CD4-positive, alpha-beta T cell treated with Interleukin-4 for 4 hours (primary cell): ENCODE results near the gene PRR7.
"Not testable (repeated sequence)": the region's sequence is repeated elsewhere in the genome, so short reads cannot be mapped to it uniquely, and the experiment has no call there.

Experiments used
- DNase-seq: peaks from one replicate; pipeline ENCODE4 v3.0.0-alpha.2; 2020

Gene PRR7

DNA sequence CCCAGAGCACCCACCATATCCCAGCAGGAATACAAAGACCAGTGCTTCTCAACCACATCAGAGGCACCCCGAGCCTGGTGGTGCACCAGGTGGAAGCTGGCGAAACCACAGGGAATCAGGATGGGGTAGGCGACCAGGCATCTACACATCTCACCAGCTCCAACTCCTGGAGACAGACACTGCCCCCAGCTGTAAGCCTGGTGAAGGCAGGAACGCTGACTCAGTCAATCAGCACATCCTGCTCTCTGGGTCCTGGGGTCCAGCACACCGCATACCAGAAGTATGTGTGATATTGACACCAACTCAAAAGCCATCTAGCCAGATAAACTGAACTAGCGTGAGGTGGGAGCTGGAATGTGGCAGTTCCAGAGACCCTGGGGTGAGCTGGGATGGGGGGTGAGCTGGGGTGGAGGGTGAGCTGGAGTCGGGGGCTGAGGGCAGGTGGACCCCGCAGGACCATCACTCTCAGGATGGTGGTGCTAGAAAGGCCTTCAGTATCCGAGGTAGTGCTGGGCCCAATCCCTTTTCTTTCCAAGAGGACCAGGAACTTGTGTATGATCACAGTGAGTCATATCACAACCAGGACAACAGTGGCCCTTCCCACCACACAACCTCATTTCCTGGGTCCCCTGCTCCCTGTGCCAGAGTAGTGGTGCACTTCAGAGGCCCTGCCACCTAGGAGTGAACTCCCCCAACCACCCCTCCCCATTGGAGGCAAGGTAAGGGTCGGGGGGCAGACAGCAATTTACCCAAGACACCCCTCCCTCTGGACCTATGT is 24.3 kb downstream of the PRR7 start:
- no peak for DNase-seq

DNA sequence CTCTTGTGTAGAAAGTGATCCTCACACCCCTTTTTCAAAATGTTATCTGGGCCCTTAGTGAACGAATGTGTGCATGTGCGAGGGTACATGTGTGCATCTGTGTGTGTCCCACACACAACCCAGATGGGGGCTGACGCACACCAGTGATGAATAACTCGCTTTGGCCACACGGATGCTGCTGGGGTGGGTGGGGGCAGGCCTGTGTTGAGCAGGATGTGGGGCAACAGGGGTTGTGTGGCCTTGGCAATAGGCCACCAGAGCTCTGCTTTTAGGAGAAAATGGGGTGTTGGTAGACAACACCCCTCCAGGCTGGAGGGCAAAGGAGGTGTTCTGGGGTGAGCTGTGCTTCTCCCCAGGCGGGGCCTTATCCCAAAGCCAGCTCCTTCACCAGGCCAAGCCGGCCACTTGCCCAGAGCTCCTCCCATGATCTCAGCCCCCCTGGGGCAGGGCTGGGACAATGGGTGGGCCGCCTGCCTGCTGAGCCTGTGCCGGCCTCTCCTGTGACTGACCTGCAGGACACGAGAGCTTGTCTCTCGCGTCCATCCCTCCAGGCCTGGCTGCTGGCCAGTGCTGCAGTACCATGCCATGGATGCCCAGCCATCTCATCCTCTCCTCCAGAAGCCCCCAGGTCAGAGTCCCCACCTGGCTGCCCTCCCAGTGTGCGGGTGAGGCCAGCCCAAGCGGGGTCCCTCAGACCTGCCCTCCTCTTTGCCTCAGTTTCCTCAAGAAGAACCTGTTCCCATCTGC is 25.2 kb downstream of the PRR7 start:
- DNase-seq, result peak; percentile 42

DNA sequence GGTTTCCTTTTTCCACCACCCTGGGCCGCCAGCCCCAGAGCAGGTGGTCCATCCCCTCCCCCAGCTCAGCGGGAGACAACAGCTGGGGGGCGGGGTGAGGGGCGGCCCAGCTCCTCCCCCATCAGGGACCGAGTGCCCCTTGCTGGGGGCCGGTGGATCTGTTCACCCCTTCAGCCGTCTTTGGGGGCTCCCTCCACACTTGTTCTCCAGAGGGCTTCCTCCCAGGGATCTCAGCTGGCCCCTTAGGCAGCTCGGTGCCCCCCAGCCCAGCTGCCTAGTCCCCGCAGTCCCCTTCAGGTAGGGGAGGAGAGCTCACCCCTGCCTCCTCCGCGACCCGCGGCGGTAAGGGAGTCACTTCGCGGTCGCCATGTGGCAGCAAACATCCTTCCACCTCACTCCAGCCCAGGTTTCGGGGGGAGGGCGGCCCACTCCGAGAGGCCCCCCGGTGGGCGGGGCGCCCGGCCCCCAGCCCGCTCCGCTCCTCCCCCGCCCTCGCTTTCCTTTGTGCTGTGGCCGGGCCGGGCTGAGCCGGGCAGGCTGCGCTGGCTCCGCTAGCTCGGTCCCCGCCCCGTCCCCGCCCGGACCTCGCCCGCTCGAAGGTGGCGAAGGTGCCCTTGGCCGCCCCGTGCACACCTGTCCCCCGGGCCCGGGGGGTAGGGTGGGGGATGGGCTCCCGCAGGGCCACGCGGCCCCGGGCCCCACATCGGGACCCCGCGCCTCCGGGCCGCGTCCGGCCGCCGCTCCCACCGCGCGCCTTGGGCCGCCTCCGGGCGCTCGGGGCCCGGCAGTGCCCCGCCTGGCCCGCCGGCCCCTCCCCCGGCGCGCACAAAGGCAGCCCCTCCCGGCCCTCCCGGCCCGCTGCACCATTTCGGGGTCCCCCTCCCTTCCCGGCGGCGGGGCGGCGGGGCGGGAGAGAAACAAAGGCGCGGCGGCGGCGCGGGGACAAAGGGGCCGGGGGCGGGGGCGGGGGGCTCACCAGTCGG is 26.1 kb downstream of the PRR7 start:
- peak; percentile 40 for DNase-seq

DNA sequence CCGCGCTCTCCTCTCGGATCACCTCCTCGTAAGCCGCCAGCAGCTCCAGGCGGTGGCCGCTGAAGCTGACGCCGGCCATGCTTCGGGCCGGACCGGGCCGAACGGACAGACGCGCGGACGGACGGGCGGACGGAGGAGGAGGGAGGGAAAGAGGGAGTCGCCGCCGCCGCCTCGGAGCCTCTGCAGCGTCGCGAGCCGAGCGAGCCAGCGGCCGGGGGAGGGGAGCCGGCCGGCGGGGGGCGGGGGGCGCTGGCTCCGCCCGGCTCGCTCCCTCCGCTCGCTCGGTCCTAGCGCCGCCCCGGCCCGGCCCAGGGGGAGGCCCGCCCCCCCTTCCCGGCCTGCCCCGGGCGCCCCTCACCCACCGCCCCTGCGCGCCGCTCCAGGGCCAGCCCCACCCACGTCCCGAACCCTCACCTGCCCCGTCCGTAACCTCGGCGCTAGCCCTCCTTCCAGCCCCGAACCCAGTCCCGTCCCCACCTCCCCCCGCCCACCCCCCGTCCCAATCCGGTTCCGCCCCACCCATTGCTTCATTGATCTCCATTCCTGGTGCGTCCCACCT is 26.9 kb downstream of the PRR7 start, which contains the start of gene DBN1:
TSS of gene DBN1 (minus strand) at position 192 of the 559 bp plus-strand sequence. CDS start at position 79, 113 bp downstream.
- DNase-seq, result no peak

DNA sequence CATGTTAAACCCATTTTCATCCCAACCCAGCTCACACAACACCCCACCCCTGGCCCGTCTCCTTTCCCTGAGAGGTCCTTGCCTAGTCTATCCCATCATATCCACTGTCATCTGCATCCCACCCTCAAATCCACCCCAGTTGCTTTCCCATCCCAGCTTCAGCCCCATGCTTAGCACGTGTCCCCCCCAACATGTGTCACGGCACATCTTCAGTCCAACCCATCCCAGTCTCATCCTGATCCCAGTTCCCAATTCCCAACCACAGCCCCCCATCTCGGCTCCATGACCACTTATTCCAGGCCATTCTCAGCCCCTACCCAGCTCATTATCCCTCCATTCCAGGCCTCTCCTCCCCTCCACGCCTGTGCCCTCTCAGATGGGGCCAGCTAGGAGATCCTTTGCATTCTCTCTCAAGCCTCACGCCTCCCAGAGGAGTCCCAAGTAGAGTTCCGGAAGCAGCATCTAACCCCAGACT is 27.4 kb downstream of the PRR7 start:
- no peak for DNase-seq

DNA sequence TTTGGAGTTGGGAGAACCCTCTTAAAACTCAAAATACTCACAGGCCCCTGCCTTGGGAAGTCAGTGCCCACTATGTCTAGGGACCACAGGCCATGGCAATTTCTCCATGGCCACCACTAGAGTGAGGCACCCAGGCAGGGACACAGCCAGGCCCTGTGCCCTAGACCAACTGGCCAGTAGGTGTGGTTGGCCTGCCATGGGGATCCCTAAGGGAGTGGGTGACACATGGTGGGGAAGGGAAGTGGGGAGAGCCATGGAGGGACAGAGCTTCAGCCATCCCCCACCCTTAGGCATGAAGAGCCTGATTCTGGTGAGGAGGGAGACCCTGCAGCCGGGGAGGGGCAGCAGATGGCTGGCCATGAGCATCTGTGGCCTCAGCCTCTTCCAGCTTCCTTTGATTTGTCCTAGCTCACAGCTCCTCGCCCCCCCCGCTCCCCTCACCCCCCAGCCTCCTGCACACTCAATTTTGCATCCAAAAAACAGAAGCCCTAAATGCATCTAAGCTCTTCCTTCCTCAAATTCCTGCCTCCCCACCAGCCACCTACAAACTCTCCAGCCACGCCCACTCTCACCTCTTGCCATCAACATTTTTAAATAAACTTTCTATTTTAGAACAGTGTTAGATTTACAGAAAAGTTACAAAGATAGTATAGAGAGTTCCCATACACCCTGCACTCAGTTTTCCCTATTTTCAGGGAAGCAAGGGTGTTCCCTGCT is 28.4 kb downstream of the PRR7 start:
- DNase-seq, result no peak

DNA sequence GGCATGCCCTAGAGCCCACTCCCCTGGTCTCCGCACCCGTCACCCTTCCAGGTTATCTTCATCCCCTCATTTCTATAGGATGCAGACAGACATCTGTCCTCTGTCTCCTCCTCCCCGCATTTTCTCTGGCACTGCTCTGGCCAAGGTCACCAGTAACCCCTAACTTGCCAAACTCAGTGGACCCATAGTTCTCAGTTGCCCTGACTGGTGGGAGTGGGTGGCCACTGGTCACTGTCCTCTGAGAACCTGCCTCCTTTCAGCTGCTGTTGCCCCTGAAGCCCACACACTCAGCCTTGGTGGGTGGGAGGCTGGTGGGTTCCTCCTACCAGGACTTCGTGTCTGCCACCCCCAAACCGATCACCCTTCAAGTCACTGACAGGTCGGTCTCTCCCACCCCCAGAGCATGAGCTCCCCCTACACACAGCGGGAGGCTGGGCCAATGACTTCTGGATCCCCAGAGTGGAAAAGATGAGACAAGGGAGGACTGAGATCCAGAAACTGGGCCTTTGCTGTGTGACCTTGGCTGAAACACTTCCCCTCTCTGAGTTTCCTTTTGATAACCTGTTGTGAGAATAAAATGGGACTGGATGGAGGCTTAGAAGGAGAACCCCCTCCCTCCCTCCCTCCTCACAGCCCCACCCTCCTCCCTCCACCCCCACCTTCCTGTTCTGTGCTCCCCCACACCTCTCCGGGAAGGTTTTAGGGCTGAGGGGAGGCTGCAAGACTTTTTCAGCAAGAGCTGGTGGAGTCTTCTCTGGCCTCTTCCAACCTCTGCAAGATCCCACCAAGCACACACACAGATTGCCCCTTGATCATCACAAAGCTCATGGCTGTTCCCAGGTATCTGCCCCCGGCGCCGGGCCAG is 29.2 kb downstream of the PRR7 start:
- DNase-seq, result no peak

DNA sequence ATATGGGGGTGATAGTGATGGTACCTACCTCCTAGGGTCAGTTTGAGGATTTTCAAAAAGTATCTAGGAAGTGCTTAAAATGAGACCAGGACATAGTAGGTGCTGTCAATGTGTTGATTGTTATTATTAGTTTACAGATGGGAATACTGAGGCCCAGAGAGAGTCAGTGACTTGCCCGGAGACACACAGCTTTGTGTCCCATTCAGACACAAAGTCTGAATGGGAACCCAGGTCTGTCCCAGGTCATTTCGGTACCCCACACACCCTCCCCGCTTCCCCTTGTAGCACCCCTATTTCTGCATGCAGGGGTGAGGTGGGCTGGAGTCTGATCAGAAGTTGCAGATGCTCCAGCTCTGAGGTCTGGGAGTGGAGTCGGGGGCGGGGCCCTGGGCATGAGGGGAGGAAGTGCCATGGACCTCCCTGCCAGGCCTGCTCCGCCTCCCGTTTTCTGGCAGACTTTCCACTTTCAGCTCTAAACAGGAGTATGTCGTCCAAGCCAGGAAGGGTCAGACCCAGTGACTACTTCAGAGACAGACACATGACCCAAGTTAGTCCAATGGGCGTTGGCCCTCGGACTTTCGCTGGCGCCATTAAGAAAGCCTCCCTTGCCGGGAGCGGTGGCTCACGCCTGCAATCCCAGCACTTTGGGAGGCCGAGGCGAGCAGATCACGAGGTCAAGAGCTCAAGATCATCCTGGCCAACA is 30.1 kb downstream of the PRR7 start:
- no peak for DNase-seq

DNA sequence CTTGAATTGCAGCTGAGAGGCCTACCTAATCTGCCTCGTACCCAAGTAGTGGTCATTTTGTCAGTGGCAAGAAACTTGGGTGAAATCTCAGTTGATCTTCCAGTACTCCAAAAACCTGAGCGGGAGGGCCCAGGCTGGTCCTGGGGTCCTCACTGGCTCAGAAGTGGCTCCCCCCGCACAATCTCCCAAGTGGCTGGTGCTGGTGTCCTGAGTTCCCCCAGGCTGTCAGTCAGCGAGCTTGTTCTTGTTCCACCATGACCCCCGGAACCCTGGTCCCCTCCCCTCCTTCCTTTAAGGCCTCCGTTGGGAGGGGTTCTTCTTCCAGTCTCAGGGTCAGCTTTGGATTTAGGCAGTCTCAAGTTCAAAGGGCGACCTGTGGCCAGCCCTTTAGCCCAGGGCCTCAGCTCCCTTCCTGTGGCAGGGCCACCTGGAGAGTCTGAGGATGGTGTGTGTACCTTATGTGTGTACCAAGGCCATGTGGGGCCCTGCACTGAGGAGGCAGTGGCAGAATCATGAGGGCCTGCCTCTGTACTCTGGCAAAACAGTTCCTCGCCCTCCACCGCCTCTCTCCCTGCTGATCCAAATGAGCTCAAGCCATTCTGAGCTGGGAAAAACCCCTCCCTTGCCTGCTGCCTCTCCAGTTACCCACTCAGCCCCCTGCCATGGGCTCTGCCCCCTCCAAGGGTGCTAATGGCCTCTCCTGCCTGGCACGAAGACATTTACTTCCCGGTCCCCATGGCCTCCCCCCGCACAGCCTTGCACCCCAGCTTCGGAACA is 31.3 kb downstream of the PRR7 start:
- no peak for DNase-seq

DNA sequence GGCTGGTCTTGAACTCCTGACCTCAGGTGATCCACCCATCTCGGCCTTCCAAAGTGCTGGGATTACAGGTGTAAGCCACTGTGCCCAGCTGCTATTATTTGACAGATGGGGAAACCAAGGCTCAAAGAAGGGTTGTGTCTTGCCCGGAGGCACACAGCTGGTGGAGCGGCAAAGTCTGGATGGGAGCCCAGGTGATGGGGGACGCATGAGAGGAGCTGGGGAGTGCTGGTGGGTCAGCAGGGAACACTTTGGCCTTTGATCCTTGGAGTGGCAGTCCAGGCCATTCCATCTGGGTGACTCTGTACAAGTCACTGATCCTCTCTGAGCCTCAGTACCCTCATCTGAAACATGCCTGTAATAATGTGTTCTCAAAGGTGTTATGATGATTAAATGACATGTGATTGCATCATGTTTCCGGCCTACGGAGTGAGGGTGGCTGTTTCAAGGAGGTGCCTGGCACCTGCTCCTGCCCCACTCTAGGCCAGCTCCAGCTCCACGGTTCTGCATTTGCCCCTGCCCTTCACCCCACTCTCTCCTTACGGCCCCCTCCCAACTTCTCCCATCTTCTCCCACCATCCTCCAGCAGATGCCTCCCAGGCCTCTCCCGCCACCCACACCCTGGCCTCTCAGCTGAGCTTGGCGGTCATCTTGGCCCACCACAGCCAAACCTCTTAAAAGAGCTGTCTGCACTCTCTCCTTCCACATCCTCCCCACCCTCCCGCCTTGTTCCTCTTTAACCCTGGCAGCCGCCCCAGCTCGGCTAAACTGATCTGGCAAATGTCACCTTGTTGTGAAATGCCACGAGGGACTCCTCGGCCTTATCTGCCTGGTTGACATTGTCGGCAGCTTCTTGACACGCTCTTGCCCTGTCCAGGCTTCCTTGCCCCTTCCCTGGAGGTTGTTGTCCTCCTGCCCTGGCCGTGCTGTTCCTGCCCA is 32.4 kb downstream of the PRR7 start:
- peak; percentile 21 for DNase-seq

DNA sequence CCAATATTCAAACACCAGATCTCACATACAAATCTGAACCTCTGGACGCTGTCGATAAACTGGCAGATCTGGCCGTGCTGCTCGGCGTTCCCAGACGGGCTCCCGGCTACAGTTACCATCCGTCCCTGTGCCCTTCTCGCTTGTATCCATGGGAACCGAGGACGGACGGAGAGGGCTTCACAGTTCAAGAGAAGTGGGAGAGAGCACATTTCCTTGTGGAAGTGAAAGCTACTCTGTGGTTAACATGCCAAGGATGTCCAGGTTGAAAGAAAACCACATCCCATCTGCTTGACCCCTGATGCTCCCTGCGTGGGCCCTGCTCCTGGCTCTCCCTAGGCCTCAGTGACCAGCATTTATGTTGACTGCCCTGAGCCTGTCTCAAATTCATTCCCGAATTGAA is 33.2 kb downstream of the PRR7 start:
- no peak for DNase-seq

DNA sequence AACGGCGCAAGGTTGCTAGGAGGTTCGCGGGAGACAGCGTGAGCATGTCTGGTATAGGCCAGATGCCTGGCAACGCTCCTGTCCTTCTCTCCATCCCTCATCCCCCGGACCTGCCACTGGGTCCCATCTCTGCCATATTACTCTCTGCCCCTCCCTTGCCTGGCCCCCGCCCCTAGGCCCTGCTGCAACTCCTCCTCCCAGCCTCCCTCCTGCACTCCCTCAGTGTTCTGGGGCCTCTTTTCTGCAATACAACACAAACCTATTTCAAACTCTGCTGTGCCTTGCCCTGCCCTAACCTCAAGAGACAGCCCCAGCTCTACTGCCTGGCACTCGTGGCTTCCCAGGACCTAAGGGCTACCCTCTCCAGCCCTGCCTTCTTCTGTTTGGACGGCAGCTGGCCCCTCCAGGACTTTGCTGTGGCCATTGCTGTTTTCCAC is 35.8 kb downstream of the PRR7 start:
- no peak for DNase-seq

DNA sequence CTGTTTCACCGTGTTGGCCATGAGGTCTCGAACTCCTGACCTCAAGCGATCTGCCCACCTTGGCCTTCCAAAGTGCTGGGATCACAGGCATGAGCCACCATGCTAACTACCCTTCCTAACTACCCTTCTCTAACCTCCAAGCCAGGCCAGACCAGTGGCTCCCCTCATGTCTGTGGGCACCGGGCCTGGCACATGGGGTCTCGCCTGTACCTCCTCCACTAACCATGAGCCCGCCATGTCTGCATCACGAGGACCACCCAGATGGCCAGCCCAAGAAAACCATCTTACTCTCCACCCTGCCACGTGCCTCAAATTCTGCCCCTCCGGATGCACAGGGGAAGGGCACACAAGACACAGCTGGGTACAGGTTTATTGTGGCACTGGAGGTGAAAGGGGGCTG is 36.4 kb downstream of the PRR7 start:
- no peak for DNase-seq

DNA sequence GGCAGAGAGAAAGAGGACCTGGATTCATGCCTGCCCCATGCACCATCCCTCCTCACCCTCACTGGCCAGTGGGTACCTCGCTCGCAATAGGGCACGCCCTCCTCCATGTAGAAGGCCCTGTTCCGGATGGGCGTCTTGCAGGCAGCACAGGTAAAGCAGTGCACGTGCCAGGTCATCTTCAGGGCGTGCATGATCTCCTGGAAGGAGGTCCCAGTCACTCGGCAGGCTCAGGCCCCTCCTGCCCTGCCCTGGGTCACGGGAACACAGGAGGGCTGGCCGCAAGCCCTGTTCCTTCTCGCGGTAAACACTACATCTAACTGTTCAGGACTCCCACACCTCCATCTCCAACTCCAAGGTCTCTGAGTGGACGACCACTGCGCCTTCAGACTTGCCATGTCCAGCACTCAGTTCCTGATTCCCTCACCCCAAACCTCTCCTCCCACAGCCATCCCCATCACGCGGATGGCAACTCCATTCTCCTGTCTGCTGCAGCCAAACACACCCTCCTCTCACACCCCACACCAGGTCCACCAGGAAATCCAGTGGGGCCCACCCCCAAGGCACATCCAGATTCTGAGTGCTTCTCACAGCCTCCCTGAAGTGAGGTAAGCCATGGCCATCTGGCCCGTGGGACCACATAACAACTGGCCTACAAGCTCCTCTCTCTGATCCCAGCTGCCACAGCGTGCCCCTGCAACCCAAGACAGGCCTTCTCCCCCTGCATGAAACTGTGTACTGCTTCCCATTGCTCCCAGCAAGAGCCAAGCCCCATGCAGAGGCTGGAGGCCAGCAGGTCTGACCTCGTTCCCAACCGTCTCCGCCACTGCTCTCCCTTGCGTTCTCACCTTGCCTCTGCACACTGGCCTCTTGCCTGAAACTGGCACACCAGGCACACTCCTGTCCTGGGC is 37.6 kb downstream of the PRR7 start:
- DNase-seq, result no peak

DNA sequence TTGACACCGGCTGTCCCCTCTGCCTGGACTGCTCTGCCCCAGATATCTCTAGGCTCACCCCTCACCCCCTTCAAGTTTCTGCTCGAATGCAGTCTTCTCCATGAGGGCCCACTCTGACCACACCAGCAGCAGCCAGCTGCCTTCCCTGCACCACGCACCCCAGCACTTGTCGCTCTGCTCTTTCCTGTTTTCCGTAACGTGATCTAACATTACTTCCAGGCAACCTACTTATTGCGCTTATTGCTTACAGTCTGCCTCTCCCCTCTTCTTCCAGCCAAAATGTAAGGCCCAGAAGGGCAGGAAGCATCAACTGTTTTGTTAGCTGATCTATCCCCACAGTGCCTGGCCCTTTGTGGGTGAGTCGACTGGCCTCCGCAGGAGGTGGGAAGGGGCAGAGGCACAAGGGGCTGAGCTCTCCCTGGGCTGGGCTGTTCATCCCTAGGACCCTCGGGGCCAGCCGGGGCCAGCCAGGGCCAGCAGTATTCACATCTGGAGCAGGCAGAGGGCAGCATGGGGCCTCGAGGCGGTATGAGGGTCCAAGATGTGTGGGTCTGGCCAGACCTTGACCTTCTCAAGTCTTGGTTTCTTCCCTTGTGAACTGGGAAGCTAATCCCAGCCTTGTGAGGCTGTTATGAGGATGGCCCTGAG is 38.4 kb downstream of the PRR7 start:
- DNase-seq, result no peak

DNA sequence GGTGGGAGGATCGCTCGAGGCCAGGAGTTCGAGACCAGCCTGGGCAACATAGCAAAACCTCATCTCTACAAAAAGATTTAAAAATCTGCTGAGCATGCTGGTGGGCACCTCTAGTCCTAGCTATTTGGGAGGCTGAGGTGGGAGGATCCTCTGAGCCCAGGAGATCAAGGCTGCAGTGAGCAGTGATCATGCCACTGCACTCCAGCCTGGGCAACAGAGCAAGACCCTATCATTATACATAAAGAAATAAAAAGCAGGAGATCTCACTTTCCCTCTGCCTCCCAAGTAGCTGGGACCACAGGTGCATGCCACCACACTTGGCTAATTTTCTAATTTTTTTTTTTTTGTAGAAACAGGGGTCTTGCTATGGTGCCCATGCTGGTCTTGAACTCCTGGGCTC is 39.1 kb downstream of the PRR7 start:
- not testable (repeated sequence) for DNase-seq

DNA sequence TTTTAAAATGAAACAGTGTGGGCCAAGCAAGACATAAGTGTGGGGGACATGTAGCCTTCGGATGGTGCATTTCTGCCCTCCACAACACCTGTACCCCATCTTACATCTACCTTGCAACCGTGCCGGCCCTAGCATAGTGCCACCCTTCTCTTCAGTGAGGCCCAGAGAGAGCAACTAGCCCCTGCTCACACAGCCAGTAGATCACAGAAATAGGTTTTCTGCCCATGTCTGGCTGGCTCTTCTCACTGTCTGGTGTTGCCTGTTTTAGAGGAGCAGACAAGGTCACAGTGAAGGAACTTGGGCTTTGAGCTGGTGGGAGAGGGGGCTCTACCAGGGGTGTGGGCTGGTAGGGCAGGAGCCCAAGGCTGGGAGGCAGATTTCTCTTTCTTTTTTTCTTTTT is 39.6 kb downstream of the PRR7 start:
- DNase-seq, result no peak
